PC-9 (cell line): Measurements from ENCODE around the gene RUNX2.

ENCODE experiments used
- CTCF ChIP-seq: fragments of 200-600 bp; sonication (generic); conservative IDR thresholded peaks from 2 replicates; pipeline ENCODE4 v1.6.1; 2017; ENCODE audit warnings: mixed run types, antibody characterized with exemption, mild to moderate bottlenecking, moderate library complexity
- EZH2 ChIP-seq: fragments of 200-600 bp; sonication (generic); IDR thresholded peaks from 2 replicates; pipeline ENCODE4 v1.8.0; 2017; ENCODE audit warnings: antibody characterized with exemption, low read depth

- no peak for TF ChIP-seq CTCF
- no peak for TF ChIP-seq EZH2
Measured at GRCh38 chr6:45320349-45320748, 7.8 kb upstream of the RUNX2 start.
